Fibroblast of skin of left quadriceps (primary cell): Measurements from ENCODE around the gene CAPN7.

ENCODE experiments used
- DNase-seq, 2 experiments: peaks; one replicate each; pipeline ENCODE4 v3.0.0-alpha.2; 2013; ENCODE audit warnings: low read depth in 2 of 2

The CAPN7 gene

DNA sequence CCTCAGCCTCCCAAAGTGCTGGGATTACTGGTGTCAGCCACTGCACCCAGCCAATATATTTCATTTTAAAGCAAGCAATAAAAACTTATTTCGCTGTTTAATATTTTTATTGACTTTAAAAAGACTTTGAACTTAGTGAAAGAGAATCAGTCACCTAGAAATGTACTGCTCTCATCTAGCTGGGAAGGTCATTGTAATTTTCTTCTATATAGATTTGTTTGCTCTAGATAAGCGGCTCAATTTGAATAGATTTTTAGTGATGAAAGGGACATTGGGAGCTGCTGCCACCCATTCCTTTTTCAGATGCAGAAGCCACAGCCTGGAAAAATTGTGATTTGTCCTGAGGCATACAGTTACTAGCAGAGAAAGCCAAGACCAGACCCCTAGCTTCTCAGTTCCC lies 40.1 kb downstream of the CAPN7 start:
- DNase-seq, result no peak

DNA sequence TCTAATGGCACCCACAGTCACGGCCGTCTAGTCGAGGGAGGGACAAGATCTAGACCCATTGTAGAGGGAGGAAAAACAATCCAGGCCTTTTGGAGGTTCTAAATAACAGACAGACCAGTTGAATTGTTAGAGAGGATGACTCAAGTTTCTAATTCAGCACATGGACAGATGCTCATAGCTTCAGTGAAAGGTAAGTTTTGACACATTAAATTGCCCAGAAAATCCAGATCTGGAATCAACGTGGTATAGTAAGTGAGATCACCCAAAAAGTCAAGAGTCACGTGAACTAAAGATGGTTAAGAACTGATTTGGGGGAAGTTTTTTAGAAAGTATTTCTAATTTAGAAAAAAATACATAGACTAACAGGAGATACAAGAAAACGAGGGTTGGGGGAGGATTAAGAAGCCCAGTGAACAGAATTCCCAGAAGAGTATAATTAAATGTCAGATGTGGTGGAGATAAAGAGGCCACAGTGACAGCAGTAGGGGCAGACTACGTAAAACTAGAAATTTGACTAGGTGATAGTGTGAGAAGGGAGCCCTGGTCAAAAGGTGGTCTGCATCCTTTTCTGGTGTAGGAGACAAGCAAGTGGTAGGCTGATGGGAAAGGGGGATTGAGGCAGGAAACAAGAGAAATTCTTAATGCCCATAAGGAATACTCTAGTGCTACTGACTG lies 47.1 kb downstream of the CAPN7 start:
- no peak for DNase-seq

DNA sequence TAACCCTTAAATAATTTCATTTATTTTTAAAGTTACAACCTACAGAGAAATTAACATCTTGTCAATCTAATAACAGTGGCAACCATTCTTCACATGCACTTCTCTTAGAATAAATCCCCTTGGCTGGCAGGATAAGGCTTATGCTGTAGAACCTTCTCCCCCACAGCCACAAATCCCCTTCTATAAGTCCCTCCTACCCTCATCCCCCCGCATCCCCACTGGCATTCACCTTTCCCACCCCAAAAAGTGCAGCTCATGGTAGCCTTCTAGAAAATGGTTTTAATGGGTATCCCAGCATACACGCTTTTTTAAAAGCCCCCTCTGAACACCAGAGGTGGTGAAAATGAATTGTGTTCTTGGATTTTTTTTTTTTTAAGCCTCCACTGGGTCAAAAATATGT lies 49.2 kb downstream of the CAPN7 start:
- DNase-seq, result no peak

DNA sequence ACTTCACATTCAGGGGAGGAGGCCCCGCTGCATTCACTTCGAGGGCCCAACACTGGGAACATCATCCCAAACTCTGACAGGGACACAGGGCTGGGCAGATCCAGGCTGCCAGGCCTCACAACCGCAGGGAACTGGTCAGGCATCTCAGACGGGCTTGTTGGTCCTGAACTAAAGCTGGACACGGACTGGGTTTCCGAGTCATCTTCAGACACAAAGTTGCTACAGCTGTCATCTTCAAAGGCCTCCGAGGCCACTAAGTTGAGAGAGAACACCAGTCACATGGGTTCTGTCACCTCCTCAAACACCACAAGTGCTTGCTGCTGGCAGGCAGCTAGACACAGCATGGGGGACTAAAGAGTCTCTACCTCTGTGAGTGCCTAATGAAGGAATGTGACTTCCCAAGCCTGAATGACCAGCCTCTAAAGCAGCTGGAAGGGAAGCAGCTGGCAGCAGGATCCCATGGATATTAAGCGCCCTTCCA lies 50.9 kb downstream of the CAPN7 start:
- DNase-seq, result no peak

DNA sequence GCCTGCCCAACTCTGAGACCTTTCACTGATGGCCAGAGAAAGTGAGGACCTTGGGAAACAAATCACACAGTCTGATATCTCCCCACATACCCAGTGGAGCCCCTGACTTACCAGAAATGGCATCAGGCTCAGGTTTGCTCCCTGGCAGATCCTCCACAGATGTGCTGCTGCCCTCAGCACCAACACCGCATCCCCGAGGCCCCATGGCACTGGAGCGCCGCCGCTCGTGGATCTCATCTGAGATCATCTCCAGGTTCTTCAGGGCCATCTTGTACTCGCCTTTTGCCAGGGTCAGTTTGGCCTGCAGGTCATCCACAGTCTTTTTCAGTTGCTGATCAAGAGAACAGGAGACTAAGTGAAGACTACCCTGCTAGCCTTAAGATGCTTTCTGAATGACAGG lies 52.7 kb downstream of the CAPN7 start:
- DNase-seq, result no peak

DNA sequence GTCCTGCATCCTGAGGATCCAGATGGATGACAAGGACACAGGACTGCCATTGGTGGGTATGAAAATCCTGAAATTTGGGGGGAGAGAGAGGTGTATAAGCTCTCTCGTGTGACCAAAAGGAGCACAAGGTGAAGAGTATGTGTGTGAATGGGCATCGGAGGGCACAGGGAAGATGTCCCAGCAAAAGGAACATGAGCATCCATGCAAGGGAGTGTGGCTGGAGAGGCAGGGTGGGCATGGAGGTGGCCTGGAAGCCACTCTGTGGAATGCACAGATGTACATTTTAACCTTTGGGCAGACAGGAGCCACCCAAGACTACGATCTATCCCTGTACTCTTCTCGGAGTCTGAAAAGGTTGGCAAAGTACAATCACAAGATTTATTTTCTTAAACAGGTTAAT lies 54.5 kb downstream of the CAPN7 start:
- DNase-seq, result no peak

DNA sequence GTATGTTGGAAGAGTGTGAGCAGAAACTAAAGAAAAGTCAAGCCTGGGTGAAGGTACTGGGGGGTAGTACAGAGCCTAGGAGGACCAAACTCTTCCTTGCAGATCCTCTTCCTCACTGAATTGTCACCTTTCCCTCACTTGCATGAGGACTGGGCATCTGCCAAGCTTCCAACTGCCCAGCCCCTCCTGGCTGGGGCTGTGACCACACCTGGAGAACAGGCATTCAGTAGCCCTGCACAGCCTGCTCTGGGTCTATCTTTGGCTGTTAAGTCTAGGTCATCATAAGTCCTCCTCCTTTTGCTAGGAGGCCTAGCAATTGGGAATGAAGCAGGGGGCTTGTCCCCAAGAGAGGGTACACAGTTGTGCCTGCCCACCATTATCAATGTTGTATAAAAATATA lies 55.2 kb downstream of the CAPN7 start:
- DNase-seq, result no peak

DNA sequence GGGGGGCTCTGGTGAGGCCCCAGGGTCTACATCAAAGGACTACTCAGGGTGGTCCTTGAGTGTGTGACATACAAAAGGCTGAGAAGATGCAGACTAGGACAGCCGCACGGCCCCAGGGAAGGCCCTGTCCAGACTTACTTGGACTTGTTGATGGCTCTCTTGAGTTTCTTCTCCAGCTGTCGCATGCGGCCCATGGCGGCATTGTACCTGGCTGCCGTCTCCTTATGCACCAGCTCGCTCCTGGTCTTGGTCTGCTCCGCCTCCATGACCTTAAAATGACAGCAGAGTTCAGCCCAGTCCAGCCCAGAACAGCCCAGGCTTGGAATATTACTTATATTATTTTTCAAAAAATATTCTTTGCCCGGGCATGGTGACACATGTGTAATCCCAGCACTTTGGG lies 56.0 kb downstream of the CAPN7 start:
- DNase-seq, result no peak

DNA sequence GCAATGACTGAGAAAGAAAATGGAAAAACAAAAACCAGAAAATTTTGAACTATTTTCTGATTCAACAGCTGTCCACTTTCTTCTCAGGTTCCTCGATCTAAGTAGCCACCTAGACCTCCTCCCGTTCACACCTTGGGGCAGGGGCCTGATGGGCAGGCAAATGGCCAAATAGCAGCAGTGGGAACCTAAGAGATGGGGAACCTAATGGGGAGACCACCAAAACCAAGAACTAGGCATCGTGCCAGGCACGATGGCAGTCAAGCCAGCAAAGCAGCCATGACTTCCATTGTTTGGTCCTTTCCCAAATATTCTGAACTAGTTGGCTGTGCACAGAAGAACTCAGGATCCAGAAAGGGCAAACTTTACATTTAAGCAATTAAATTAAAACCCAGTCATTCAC lies 57.1 kb downstream of the CAPN7 start:
- DNase-seq, result no peak

DNA sequence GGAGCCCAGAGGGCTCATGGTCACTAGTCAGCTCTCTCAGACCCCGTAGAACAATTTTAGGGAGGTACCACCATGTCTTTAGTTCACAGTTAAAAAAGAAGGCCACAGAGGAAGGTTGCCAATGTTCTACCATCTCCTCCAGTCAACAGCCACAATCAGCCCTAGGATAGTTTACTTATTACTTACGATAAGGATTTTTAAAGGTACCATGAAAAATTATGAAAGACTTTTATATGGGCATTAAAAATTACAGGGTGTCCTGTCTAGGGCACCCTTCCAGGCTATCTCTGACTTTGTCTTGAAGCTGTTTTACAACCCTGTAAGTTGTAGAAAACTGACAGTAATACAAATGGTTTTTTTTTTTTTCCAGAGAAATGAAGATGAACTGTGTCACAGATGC lies 57.9 kb downstream of the CAPN7 start:
- no peak for DNase-seq

DNA sequence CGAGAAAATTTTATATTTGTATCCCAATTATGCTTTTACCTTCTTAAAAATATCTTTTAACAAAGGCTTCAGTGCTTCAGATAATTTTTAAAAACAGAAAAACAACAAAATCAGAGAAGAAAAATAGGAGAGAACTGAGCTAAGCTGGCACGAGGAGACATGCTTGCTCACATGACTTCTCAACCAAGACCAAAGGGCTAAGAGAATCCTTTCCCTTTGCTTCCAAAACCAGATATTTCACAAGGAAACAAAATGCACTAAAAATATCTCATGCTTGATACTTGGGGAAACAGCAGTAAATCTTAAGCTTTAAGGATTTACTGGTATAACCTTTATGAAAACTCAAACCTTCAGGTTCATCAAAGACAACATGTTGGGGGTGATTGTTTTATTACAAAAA lies 58.4 kb downstream of the CAPN7 start:
- no peak for DNase-seq

DNA sequence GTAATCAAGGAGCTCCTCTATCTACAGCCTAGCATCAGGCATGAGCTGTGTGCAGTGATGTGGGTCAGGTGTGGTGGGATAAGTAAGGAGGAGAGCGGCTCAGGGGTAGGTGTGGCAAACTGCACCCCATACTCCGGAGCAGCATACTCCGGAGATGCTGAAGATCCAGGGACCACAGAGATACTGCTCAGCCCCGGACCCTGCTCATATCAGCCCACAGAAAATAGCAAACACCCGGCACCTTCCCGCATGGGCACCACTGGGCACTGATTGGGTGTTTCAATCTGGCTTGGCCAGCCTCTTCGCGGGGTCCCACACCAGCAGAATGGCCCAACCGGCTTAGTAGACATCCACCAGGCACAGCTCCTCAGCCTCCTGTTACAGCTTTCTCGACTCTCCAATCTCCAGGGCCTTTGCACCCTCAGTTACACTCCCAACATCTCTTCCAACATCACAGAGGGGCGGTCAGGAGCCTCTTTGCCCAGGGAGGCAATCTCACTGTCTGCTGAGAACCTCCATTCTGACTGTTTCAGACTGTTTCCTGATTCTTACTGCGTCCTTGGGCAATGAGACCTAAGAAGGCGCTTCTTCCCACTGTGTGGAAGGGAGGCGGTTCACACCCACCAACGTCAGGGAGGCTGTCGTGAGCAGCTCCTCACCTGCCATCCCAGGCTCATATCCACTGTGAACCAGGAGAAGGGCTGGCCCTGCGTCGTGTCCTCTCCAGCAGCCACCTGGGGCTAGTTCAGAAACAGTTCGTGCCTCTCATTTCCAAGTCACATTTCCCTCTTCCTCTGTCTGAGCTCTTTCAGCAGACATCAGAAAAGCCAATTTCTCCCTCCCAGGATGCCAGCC lies 59.8 kb downstream of the CAPN7 start:
- no peak for DNase-seq

DNA sequence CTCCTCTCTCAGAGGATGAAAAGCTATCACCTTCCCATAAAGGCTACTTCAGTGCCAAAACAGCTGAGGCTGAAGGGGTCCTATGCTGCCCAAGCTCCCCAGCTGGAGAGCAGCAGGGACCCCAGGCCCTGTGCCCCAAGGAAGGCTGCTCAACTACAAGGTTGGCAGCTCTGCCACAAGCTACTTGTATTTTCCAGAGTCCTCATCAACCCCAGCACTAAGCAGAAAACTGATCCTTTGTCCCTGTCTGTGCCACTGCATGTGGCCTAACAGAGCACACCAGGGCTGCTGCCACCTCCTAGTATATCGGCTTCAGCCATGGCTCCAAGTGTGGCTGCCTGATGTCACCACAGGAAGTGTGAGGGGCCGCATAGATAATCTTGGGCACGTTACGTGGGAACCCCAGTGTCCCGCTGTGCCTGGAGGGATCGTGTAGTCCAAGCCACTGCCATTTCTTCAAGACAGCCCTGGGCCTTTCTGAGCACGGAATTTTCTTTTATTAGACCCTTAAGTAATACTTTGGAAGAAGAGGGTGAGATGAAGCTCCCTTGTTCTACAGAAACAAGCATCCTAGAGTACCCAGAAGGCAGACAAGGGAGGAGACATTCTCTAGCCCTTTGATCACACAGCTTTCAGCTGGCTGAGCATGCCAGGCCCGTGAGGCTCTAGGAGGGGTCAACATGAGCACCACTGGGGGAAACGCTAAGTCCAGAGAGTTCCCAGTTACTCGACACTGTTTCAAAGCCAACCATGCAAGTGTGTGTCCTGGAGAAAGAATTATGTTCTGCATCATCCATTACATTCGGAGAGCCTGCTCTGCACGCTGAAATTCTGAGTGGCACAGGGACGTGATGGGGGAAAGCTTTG lies 60.7 kb downstream of the CAPN7 start:
- DNase-seq, result no peak

DNA sequence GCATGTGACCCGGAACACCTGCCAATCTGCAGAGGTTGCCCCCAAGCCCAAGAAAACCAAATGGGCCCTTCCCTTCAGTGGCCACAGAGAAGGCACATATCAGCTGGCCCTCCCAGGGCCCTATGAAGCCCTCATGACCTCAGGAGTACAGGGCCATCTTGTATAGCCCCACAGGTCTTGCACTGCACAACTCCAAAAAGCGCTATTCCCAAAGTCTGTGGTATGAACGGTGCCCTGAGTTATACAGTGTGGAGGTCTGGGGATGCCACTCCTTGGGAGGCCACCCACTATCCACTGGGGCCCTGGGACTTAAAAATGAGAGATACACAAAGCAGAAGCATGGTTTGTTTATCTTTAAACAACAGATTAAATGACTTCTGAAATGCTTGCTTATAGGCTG lies 61.5 kb downstream of the CAPN7 start:
- no peak for DNase-seq

DNA sequence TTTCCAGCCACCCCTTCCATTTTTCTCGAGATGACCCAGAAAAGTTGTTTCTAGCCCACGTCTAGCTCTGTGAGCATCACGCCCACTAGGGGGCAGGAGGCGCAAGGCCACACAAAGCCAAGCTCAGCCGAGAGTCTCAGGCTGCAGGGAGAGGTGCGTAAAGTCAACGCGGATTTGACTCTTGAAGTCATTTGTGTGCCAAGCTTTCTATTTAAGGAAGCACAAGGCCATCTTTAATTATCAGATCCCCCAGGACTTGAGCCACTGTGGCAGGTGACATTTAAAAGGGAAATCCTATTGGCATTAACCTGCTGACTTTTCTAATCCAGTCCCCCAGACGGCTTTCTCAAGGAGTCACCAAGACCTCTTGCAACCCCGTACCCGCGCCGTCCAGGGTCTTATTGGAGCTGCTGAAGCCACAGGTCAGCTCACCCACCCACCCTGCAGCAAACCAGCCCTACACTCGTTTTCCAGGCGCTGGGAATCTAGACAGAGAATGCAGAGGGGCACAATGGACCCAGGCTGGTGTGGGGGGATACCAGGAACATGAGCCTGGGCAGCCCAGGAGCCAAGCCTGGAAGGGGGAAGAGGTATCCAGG lies 62.1 kb downstream of the CAPN7 start:
- DNase-seq, result peak; percentile 57 to 66

DNA sequence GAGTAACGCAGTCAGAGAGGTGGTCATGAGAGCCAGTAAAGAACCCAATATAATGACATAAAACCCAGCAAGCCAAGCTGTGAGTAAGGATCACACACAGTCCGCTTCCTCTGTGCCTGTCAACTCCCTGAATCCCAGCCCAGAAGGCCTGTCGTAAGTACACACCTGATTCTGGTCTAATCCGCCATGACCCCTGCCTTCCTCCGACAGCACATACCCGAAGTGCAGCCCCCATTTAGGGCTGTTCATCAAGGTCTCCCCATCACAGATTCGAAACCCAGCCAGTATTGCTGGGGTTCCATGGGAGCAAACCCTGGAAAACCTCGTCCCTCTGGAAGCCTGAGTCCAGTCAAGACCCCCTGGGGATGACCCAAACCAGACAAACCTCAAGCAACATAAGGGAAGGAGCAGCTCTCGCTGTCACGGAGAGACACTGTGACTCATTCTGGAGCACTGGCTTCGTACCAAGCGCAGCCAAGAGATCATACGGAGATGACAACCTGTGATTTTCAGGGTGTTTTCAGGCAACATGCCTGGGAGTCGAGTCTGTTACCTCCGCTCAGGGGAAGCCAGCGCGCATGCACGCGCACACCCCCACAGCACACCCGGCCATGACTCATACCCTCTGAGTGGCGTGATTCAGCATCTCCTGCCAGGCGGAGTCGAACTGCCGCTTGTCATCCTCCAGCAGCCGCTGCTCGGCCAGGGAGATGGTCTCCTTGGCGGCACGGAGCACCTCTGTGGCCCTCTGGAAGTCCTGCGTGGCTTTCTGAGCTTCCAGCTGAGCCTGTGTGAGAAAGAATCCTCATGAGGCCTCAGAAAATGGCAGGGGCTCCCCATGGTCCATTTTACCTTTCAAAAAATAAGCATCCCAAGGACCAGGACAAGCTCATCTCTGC lies 63.3 kb downstream of the CAPN7 start:
- peak; percentile 87 to 88 for DNase-seq

DNA sequence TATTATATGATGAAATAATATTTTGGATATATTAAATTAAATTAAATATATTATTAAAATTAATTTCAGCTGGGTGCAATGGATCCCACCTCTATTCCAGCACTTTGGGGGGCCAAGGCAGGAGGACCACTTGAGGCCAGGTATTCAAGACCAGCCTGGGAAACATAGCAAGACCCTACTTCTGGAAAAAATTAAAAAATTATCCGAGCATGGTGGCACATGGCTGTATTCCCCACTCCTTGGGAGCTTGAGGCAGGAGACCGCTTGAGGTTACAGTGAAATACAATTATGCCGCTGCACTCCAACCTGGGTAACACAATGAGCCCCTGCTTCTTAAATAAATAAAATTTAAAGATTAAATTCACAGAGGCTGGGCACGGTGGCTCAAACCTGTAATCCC lies 65.0 kb downstream of the CAPN7 start:
- DNase-seq, result no peak

DNA sequence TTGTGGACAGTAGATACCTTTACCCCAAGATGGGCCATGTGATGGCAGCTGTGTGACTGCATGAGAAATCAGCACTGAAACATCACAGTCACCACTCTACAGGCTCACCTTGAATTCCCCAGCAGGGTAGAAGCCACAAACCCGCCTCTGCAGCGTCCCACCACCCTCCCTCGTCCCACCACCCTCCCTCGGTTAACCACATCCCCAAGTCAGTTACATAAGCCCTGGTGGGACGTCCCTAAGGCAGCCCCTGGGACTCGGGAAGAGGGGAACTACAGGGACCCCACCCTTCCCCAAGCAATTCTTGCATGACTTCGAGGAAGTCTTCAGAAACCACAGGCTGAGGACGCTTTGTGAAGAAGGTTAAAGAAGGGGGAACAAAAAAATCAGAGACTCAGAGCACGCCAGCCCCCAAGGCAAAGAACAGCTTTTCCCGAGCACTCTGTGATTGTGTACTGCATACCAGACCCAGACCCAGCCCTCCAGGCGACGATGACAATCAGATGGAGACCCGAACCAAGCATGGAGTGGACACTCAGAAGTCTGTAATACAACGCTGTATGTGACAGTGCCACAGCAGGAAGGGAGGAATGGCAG lies 65.8 kb downstream of the CAPN7 start:
- no peak for DNase-seq

DNA sequence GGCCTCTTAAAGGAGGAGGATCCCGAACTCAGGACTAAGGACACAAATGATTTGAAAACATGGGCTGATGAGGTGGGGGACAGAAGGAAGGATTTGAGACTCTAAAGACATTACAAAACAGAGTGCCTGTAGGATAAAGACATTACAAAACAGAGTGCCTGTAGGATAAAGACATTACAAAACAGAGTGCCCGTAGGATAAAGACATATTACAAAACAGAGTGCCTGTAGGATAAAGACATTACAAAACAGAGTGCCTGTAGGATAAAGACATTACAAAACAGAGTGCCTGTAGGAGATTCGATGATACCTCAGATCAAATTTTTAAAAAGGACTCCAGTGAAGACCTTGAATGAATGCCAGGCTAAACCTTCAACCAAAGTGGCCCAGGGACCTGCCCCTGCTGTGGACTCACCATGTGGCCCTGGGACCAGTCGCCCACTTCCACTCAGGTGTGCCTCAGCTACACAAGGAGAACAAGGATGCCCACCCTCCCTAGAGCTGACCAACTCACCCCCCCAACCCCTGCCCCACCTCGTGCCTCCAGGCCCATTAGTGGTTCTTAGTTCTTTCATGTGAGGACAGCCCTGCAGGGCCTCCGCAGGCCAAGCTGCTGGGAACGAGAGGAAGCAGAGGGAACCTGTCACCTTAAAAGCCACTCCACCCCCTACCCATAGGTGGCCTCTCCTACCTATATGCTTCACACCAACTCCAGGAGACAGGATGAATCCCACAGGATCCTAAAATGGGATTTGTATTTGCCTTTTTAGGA lies 66.6 kb downstream of the CAPN7 start:
- no peak for DNase-seq

DNA sequence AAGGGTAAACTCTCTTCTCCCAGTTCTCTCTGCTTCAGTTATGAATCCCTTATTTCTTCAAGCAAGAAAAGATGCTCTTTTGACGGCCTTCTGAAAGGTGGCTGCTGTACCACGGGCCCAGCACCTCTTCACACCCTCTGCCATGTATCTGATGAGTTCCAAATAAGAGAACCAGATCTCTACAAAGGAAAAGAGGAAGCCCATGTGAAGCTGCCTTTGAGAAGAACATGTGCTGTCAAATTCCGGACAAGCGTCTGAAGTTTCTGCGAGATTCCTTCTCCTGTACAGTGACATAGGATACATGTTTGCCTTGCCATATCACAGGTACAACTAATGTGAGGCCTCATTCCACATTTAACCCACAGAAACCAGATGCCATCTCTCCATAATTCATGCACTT lies 67.2 kb downstream of the CAPN7 start:
- no peak for DNase-seq
